ENCODE results near the gene GRID2. TPM values are rescaled to one million over a fixed set of nuclear protein-coding genes. Genes with fewer than 3 reads are reported as not detected.

The GRID2 gene
- total RNA-seq, 2 experiments from 2014 or later, result not detected

- Mint-ChIP-seq H3K27me3 (no peaks in the 10 kb centered on the region), H3K4me1 (no peaks in the 10 kb centered on the region)
- POLR2A ChIA-PET, result no interaction called here
These were observed 505.6 kb downstream of the GRID2 start for GRCh38 chr4:92809381-92809780.

DNA sequence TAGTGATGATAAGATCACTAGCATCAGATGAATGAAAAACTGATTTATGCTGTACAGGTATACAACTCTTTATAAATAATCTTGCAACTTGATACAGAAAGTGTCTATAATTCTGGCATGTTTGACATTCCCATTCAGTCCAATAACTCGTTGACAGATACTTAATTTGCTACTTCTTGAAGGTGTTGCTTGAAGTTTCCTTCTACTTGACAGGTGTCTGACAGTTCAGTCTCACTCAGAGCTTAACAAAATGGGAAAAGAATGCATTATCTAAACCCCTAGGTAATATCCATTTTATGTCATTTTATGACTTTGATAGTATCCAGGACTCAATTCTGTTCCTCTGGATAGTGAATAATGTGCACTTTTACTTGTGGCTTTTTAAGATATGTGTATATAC is 508.9 kb downstream of the GRID2 start:
- CTCF ChIA-PET, result no interaction called here
- H3K27me3 Mint-ChIP-seq, result no peaks in the 10 kb centered on the region
- POLR2A ChIA-PET, result no interaction called here
- H3K4me1 Mint-ChIP-seq, result no peaks in the 10 kb centered on the region
- DNase-seq, result no peak
- no peak for ATAC-seq
- H3K27ac Mint-ChIP-seq, result no peak overlapping the region
- peaks cover 3% of the 10 kb centered on the region for H3K9me3 Mint-ChIP-seq (ENCODE audit: low read depth)
- intact Hi-C loops (cut with DNase I, micrococcal nuclease), result no loop called here
- no peaks in the 10 kb centered on the region for H3K36me3 Mint-ChIP-seq (ENCODE audit: low read depth)
- no peak overlapping the region for H3K4me3 Mint-ChIP-seq

More at GRCh38 chr4:92809381-92809780, 505.6 kb downstream of the GRID2 start:
- Mint-ChIP-seq H3K36me3 (ENCODE audit: low read depth) (no peaks in the 10 kb centered on the region), H3K27ac (no peak overlapping the region), H3K4me3 (no peak overlapping the region), H3K9me3 (ENCODE audit: low read depth) (peaks cover 3% of the 10 kb centered on the region)
- CTCF ChIA-PET, result no interaction called here
- DNase-seq (no peak), ATAC-seq (no peak)
- intact Hi-C loops (cut with DNase I, micrococcal nuclease), result no loop called here

- intact Hi-C loops (cut with DNase I, micrococcal nuclease), result no loop called here
- ATAC-seq (no peak), DNase-seq (no peak)
- CTCF ChIA-PET, result interaction anchor here (1.2 kb wide), 1 partner anchor 8 kb away, joined by 3 read pairs; no protein-coding TSS in a partner anchor
- Mint-ChIP-seq H3K4me3 (no peak overlapping the region), H3K9me3 (ENCODE audit: low read depth) (peaks cover 2% of the 10 kb centered on the region), H3K27ac (no peak overlapping the region), H3K27me3 (no peaks in the 10 kb centered on the region), H3K4me1 (no peaks in the 10 kb centered on the region), H3K36me3 (ENCODE audit: low read depth) (no peaks in the 10 kb centered on the region)
- POLR2A ChIA-PET, result no interaction called here
These were observed 510.9 kb downstream of the GRID2 start for GRCh38 chr4:92814677-92815076.

DNA sequence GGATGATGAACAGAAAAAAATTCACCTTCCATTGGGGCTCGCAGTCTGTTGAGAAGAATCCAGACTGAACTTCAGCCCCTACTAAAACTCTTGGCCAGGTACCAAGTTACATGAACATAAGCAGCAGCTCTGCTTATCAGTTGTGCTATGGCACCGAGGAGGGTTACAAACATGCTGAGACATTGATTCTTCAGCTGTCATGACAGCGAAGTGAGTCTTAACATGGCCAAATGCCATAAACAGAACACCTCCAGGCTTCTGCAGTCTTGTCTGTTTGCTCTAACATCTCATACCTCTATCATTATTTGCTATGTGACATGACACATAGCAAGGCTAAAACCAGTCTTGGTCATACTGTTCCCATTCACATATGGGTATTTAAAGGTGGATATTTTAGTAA is 521.5 kb downstream of the GRID2 start:
- Mint-ChIP-seq H3K4me3 (no peak overlapping the region), H3K36me3 (ENCODE audit: low read depth) (no peaks in the 10 kb centered on the region), H3K4me1 (no peaks in the 10 kb centered on the region), H3K9me3 (ENCODE audit: low read depth) (peaks cover 4% of the 10 kb centered on the region), H3K27ac (no peak overlapping the region), H3K27me3 (no peaks in the 10 kb centered on the region)
- intact Hi-C loops (cut with DNase I, micrococcal nuclease), result no loop called here
- ChIA-PET CTCF (no interaction called here), POLR2A (no interaction called here)
- no peak for ATAC-seq
- DNase-seq, result no peak

GRCh38 chr4:92825791-92826190 is 522.0 kb downstream of the GRID2 start:
- Mint-ChIP-seq H3K36me3 (ENCODE audit: low read depth) (no peaks in the 10 kb centered on the region), H3K4me1 (no peaks in the 10 kb centered on the region), H3K27me3 (no peaks in the 10 kb centered on the region), H3K9me3 (ENCODE audit: low read depth) (peaks cover 4% of the 10 kb centered on the region), H3K27ac (no peak overlapping the region), H3K4me3 (no peak overlapping the region)
- ChIA-PET CTCF (no interaction called here), POLR2A (no interaction called here)
- ATAC-seq, result no peak
- DNase-seq, result no peak
- intact Hi-C loops (cut with DNase I, micrococcal nuclease), result no loop called here

- H3K9me3 Mint-ChIP-seq (ENCODE audit: low read depth), result peaks cover 6% of the 10 kb centered on the region
- no peaks in the 10 kb centered on the region for H3K4me1 Mint-ChIP-seq
- DNase-seq, result no peak
- intact Hi-C loops (cut with DNase I, micrococcal nuclease), result no loop called here
- no peak for ATAC-seq
- ChIA-PET POLR2A (no interaction called here), CTCF (no interaction called here)
- H3K27me3 Mint-ChIP-seq, result no peaks in the 10 kb centered on the region
- H3K4me3 Mint-ChIP-seq, result no peak overlapping the region
- no peak overlapping the region for H3K27ac Mint-ChIP-seq
- no peaks in the 10 kb centered on the region for H3K36me3 Mint-ChIP-seq (ENCODE audit: low read depth)
These were observed 527.0 kb downstream of the GRID2 start for GRCh38 chr4:92830771-92831170.

DNA sequence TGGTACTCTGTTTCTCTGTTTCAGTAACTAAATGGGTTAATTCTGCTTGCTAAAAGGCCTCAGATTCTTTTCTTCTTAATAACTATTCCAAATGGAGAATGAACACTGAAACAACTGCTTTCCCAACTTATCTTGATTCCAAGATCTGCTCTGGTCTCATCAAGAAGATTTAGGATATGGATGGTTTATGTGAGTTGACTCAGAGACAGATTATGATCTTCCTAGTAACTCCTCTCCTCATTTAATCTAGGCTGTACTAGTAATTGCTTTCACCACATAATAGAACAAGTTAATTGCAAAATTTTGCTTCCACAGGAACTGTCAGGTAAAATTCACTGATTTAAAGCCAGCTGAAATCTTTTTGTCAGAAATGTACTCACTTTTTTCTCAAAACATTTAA is 537.1 kb downstream of the GRID2 start:
- H3K4me3 Mint-ChIP-seq, result no peak overlapping the region
- no peaks in the 10 kb centered on the region for H3K27me3 Mint-ChIP-seq

GRCh38 chr4:92843784-92844183 is 540.0 kb downstream of the GRID2 start:
- H3K4me3 Mint-ChIP-seq, result no peak overlapping the region
- peaks cover 8% of the 10 kb centered on the region for H3K9me3 Mint-ChIP-seq (ENCODE audit: low read depth)
- no peaks in the 10 kb centered on the region for H3K27me3 Mint-ChIP-seq
- no peak for ATAC-seq
- H3K27ac Mint-ChIP-seq, result no peak overlapping the region
- intact Hi-C loops (cut with DNase I, micrococcal nuclease), result no loop called here
- ChIA-PET POLR2A (no interaction called here), CTCF (no interaction called here)
- H3K4me1 Mint-ChIP-seq, result no peaks in the 10 kb centered on the region
- H3K36me3 Mint-ChIP-seq (ENCODE audit: low read depth), result no peaks in the 10 kb centered on the region
- DNase-seq, result no peak

More for the DNA sequence above, 537.1 kb downstream of the GRID2 start:
- no peak for DNase-seq
- no peak for ATAC-seq
- CTCF ChIA-PET, result no interaction called here
- no peak overlapping the region for H3K27ac Mint-ChIP-seq
- POLR2A ChIA-PET, result no interaction called here
- H3K9me3 Mint-ChIP-seq (ENCODE audit: low read depth), result peaks cover 3% of the 10 kb centered on the region
- intact Hi-C loops (cut with DNase I, micrococcal nuclease), result no loop called here
- H3K4me1 Mint-ChIP-seq, result no peaks in the 10 kb centered on the region
- no peaks in the 10 kb centered on the region for H3K36me3 Mint-ChIP-seq (ENCODE audit: low read depth)

DNA sequence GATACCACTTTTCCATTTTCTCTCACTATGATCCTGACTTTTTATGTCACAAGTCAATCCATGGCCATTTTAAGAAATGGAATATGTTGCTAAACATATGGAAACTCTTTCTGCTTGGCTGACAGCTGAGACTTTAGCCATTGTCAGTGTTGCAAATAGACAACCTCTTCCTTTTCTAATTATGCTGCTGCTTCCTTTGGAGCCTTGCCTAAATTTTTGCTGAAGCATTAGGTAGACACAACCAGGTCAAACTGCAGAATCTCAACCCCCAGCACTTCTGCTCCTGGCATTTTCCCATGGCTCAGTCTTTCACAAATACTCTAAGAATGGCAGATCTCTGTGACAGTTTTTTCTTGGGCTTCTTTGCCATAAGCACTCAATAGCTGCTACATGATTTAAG is 543.3 kb downstream of the GRID2 start:
- ATAC-seq, result no peak
- Mint-ChIP-seq H3K9me3 (ENCODE audit: low read depth) (peaks cover 8% of the 10 kb centered on the region), H3K27me3 (no peaks in the 10 kb centered on the region), H3K36me3 (ENCODE audit: low read depth) (no peaks in the 10 kb centered on the region), H3K4me1 (no peaks in the 10 kb centered on the region), H3K27ac (no peak overlapping the region), H3K4me3 (no peak overlapping the region)
- CTCF ChIA-PET, result no interaction called here
- intact Hi-C loops (cut with DNase I, micrococcal nuclease), result no loop called here
- DNase-seq, result no peak
- POLR2A ChIA-PET, result no interaction called here

GRCh38 chr4:92862509-92862908 is 558.7 kb downstream of the GRID2 start:
- Mint-ChIP-seq H3K9me3 (ENCODE audit: low read depth) (peaks cover 12% of the 10 kb centered on the region), H3K27me3 (no peaks in the 10 kb centered on the region), H3K4me1 (no peaks in the 10 kb centered on the region), H3K4me3 (no peak overlapping the region), H3K27ac (no peak overlapping the region), H3K36me3 (ENCODE audit: low read depth) (no peaks in the 10 kb centered on the region)
- ChIA-PET POLR2A (no interaction called here), CTCF (interaction anchor here (1.0 kb wide), 1 partner anchor 9 kb away, joined by 3 read pairs; no protein-coding TSS in a partner anchor)
- ATAC-seq, result no peak
- intact Hi-C loops (cut with DNase I, micrococcal nuclease), result no loop called here
- no peak for DNase-seq

- POLR2A ChIA-PET, result no interaction called here
- Mint-ChIP-seq H3K27me3 (no peaks in the 10 kb centered on the region), H3K4me3 (no peak overlapping the region), H3K27ac (no peak overlapping the region), H3K36me3 (ENCODE audit: low read depth) (no peaks in the 10 kb centered on the region), H3K4me1 (no peaks in the 10 kb centered on the region), H3K9me3 (ENCODE audit: low read depth) (peaks cover 10% of the 10 kb centered on the region)
- CTCF ChIA-PET, result no interaction called here
- ATAC-seq (no peak), DNase-seq (no peak)
- intact Hi-C loops (cut with DNase I, micrococcal nuclease), result no loop called here
These were observed 560.3 kb downstream of the GRID2 start for GRCh38 chr4:92864096-92864495.

DNA sequence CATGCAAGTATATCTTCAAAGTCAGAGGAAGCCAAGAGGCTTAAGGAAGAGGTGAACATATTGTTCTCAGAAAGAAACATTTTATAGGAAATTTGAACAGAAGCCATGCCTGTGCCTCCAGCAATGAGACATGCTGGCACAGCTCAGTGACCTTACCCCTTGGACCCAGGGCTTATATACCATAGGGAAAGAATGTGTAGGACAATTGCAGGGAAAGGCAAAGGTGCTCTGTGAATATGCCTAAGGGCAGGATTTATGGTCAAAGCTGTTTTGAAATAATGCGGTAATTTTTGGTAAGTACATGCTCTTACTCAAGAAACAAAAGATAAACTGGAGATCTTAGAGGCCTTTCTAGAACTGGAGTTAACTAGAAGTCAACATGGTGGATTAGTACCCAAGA is 568.8 kb downstream of the GRID2 start:
- no peaks in the 10 kb centered on the region for H3K27me3 Mint-ChIP-seq
- peaks cover 3% of the 10 kb centered on the region for H3K9me3 Mint-ChIP-seq (ENCODE audit: low read depth)
- intact Hi-C loops (cut with DNase I, micrococcal nuclease), result no loop called here
- POLR2A ChIA-PET, result no interaction called here
- H3K36me3 Mint-ChIP-seq (ENCODE audit: low read depth), result no peaks in the 10 kb centered on the region
- ATAC-seq (no peak), DNase-seq (no peak)
- CTCF ChIA-PET, result interaction anchor here (1.0 kb wide), 1 partner anchor 11 kb away, joined by 3 read pairs; no protein-coding TSS in a partner anchor
- H3K27ac Mint-ChIP-seq, result no peak overlapping the region
- no peaks in the 10 kb centered on the region for H3K4me1 Mint-ChIP-seq
- no peak overlapping the region for H3K4me3 Mint-ChIP-seq

DNA sequence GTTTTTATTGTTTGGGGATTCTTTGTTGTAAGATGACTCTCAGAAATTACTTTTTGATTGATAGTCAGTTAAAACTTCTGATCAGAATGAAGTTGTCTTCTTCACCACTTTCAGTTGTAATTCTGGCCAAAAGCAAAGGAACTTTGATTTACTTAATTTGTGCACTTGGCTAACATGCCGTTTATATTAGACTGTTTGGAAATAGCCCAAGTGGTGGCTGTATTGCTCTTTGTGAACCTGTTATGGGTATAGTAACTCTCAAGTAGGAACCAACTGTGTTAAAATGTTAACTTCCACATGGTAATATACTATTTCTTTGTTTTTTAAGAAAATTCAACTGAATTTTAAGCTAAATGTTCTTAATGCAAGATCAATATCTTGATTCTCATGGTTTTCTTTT is 581.9 kb downstream of the GRID2 start:
- Mint-ChIP-seq H3K27ac (no peak overlapping the region), H3K27me3 (no peaks in the 10 kb centered on the region), H3K4me3 (no peak overlapping the region), H3K36me3 (ENCODE audit: low read depth) (no peaks in the 10 kb centered on the region), H3K4me1 (no peaks in the 10 kb centered on the region), H3K9me3 (ENCODE audit: low read depth) (peaks cover 4% of the 10 kb centered on the region)
- intact Hi-C loops (cut with DNase I, micrococcal nuclease), result no loop called here
- no peak for ATAC-seq
- DNase-seq, result no peak
- ChIA-PET CTCF (interaction anchor here (0.6 kb wide), 1 partner anchor 151 kb away, joined by 3 read pairs; no protein-coding TSS in a partner anchor), POLR2A (no interaction called here)

All from activated CD4-positive, alpha-beta T cell treated with anti-CD3 and anti-CD28 coated beads for 36 hours (primary cell).